ENCODE results near the gene EXOC8. TPM values are rescaled to one million over a fixed set of nuclear protein-coding genes. Genes with fewer than 3 reads are reported as not detected.

The EXOC8 gene
- total and polyA plus RNA-seq, 2 of the 13 experiments (the other 11 are each of a cell fraction or from before 2014, with no cell fraction given): 2.1 to 7.9 TPM

DNA sequence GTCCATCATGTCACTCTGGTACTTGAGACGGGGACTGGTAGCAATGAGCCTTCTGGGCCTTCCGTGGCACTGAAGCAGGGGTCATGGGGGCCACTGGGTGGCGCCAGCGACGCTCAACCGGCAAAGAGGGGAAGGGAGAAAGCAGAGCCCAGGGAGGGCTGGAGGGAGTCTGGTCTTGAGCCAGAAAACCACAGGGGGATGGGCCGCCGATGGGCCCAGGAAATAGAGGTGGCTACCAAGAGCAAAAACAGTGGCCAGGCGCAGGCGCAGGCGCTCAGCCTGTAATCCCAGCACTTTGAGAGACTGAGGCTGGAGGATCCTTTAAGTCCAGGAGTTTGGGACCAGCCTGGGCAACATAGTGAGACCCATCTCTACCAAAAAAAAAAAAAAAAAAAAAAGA, 21.8 kb downstream of the EXOC8 start (continued):
- TF ChIP-seq, protein P1, sequence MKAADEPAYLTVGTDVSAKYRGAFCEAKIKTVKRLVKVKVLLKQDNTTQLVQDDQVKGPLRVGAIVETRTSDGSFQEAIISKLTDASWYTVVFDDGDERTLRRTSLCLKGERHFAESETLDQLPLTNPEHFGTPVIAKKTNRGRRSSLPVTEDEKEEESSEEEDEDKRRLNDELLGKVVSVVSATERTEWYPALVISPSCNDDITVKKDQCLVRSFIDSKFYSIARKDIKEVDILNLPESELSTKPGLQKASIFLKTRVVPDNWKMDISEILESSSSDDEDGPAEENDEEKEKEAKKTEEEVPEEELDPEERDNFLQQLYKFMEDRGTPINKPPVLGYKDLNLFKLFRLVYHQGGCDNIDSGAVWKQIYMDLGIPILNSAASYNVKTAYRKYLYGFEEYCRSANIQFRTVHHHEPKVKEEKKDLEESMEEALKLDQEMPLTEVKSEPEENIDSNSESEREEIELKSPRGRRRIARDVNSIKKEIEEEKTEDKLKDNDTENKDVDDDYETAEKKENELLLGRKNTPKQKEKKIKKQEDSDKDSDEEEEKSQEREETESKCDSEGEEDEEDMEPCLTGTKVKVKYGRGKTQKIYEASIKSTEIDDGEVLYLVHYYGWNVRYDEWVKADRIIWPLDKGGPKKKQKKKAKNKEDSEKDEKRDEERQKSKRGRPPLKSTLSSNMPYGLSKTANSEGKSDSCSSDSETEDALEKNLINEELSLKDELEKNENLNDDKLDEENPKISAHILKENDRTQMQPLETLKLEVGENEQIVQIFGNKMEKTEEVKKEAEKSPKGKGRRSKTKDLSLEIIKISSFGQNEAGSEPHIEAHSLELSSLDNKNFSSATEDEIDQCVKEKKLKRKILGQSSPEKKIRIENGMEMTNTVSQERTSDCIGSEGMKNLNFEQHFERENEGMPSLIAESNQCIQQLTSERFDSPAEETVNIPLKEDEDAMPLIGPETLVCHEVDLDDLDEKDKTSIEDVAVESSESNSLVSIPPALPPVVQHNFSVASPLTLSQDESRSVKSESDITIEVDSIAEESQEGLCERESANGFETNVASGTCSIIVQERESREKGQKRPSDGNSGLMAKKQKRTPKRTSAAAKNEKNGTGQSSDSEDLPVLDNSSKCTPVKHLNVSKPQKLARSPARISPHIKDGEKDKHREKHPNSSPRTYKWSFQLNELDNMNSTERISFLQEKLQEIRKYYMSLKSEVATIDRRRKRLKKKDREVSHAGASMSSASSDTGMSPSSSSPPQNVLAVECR (CRISPR knock-in tag; IDR thresholded peaks at IDR 0.05; ENCODE audit: borderline replicate concordance): no peak
- TF ChIP-seq, protein P2, sequence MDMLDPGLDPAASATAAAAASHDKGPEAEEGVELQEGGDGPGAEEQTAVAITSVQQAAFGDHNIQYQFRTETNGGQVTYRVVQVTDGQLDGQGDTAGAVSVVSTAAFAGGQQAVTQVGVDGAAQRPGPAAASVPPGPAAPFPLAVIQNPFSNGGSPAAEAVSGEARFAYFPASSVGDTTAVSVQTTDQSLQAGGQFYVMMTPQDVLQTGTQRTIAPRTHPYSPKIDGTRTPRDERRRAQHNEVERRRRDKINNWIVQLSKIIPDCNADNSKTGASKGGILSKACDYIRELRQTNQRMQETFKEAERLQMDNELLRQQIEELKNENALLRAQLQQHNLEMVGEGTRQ (IDR thresholded peaks at IDR 0.05; ENCODE audit: low read depth, low read length): no peak
- TF ChIP-seq, protein P2 (CRISPR knock-in tag; IDR thresholded peaks at IDR 0.05; ENCODE audit: borderline replicate concordance): no peak
- TF ChIP-seq, protein P3, sequence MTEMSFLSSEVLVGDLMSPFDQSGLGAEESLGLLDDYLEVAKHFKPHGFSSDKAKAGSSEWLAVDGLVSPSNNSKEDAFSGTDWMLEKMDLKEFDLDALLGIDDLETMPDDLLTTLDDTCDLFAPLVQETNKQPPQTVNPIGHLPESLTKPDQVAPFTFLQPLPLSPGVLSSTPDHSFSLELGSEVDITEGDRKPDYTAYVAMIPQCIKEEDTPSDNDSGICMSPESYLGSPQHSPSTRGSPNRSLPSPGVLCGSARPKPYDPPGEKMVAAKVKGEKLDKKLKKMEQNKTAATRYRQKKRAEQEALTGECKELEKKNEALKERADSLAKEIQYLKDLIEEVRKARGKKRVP (CRISPR knock-in tag; IDR thresholded peaks at IDR 0.05): no peak
- TF ChIP-seq ZNF383 (CRISPR knock-in tag; IDR thresholded peaks at IDR 0.05; ENCODE audit: borderline replicate concordance): no peak
- TF ChIP-seq, protein P4, sequence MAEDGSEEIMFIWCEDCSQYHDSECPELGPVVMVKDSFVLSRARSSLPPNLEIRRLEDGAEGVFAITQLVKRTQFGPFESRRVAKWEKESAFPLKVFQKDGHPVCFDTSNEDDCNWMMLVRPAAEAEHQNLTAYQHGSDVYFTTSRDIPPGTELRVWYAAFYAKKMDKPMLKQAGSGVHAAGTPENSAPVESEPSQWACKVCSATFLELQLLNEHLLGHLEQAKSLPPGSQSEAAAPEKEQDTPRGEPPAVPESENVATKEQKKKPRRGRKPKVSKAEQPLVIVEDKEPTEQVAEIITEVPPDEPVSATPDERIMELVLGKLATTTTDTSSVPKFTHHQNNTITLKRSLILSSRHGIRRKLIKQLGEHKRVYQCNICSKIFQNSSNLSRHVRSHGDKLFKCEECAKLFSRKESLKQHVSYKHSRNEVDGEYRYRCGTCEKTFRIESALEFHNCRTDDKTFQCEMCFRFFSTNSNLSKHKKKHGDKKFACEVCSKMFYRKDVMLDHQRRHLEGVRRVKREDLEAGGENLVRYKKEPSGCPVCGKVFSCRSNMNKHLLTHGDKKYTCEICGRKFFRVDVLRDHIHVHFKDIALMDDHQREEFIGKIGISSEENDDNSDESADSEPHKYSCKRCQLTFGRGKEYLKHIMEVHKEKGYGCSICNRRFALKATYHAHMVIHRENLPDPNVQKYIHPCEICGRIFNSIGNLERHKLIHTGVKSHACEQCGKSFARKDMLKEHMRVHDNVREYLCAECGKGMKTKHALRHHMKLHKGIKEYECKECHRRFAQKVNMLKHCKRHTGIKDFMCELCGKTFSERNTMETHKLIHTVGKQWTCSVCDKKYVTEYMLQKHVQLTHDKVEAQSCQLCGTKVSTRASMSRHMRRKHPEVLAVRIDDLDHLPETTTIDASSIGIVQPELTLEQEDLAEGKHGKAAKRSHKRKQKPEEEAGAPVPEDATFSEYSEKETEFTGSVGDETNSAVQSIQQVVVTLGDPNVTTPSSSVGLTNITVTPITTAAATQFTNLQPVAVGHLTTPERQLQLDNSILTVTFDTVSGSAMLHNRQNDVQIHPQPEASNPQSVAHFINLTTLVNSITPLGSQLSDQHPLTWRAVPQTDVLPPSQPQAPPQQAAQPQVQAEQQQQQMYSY (CRISPR knock-in tag; IDR thresholded peaks at IDR 0.05): no peak
- no peak for TF ChIP-seq AKAP8 (CRISPR knock-in tag; IDR thresholded peaks at IDR 0.05)
- TF ChIP-seq ZNF34 (CRISPR knock-in tag; IDR thresholded peaks at IDR 0.05; ENCODE audit: borderline replicate concordance): no peak
- TF ChIP-seq ZNF629 (CRISPR knock-in tag; conservative IDR thresholded peaks at IDR 0.05): no peak
- TF ChIP-seq ZNF224 (CRISPR knock-in tag; IDR thresholded peaks at IDR 0.05): no peak
- 0 out of 2 replicates have a peak, but pooled peaks have one; percentile 31 for TF ChIP-seq FOXC1 (CRISPR knock-in tag; IDR thresholded peaks at IDR 0.05; ENCODE audit: borderline replicate concordance)
- TF ChIP-seq, protein P5, sequence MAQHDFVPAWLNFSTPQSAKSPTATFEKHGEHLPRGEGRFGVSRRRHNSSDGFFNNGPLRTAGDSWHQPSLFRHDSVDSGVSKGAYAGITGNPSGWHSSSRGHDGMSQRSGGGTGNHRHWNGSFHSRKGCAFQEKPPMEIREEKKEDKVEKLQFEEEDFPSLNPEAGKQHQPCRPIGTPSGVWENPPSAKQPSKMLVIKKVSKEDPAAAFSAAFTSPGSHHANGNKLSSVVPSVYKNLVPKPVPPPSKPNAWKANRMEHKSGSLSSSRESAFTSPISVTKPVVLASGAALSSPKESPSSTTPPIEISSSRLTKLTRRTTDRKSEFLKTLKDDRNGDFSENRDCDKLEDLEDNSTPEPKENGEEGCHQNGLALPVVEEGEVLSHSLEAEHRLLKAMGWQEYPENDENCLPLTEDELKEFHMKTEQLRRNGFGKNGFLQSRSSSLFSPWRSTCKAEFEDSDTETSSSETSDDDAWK (CRISPR knock-in tag; IDR thresholded peaks at IDR 0.05): no peak
- no peak for TF ChIP-seq ZNF546 (CRISPR knock-in tag; conservative IDR thresholded peaks at IDR 0.05)
- TF ChIP-seq, protein P6, sequence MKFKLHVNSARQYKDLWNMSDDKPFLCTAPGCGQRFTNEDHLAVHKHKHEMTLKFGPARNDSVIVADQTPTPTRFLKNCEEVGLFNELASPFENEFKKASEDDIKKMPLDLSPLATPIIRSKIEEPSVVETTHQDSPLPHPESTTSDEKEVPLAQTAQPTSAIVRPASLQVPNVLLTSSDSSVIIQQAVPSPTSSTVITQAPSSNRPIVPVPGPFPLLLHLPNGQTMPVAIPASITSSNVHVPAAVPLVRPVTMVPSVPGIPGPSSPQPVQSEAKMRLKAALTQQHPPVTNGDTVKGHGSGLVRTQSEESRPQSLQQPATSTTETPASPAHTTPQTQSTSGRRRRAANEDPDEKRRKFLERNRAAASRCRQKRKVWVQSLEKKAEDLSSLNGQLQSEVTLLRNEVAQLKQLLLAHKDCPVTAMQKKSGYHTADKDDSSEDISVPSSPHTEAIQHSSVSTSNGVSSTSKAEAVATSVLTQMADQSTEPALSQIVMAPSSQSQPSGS (CRISPR knock-in tag; IDR thresholded peaks at IDR 0.05): no peak
- no peak for TF ChIP-seq HOXD1 (CRISPR knock-in tag; IDR thresholded peaks at IDR 0.05)
- TF ChIP-seq SPEN (CRISPR knock-in tag; IDR thresholded peaks at IDR 0.05; ENCODE audit: low read depth): no peak

Data from HepG2 (cell line).